Anterior cingulate cortex (tissue), 58 donors: Measurements from ENCODE around the gene LLGL2.

ENCODE experiments used
- DNase-seq, 58 donors: peaks; one replicate each; lab custom pipeline; 2025; lab: John Stamatoyannopoulos, UW

LLGL2 gene

DNA sequence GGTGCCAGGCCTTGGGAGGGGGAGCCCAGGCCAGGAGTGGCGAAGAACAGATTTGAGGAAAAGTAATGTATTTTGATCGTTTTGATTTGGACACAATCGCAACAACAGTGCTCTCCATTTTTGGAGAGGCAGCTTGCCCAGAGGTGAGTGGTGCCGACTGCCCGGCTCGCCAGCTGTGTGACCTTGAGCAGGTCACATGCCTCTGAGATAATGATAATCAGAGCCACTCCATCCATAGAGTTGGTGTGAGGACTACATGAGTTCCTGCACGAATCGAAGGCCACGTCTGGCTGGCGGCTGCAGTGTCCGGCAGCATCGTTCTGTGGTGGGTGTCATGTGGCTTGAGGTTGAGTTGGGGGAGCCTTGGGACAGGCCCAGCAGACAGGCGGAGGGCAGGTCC lies 20.7 kb downstream of the LLGL2 start:
- no peak for DNase-seq

DNA sequence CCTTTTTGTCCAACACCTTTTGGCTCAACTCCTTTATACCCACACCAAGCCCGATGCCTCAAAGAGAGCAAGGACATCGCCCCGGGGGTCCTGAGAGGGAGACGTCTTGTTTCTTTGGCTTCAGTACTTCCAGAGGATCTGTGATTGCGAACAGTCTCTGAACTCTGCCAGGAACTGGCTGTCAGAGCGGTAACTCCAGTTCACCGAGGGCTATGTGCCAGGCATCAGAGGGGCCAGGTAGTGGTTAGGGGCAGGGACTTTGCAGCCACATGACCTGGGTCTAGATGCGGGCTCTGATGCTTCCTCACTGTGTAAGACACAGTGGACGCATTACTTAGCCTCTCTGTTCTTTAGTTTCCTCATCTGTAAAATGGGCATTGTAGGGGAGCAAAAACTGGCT lies 21.6 kb downstream of the LLGL2 start:
- DNase-seq = no peak

DNA sequence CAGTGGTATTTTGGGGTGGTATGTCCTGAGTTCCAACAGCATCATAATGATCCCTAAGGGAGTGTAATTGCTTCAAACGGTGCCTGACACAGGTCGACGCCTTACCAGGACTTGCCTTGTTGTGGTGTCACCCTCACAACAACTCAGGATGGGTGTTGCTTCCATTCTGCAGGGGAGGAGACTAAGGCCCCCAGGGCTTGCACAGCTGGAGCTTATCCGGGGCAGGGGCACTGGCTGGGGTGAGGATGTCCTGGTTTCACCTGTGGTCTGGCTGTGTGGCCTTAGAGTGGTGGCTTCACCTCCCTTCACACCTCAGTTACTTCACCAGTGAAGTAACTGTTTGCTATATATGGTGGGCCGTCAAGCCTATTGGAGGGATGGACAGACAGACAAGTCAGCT lies 23.3 kb downstream of the LLGL2 start:
- no peak for DNase-seq

DNA sequence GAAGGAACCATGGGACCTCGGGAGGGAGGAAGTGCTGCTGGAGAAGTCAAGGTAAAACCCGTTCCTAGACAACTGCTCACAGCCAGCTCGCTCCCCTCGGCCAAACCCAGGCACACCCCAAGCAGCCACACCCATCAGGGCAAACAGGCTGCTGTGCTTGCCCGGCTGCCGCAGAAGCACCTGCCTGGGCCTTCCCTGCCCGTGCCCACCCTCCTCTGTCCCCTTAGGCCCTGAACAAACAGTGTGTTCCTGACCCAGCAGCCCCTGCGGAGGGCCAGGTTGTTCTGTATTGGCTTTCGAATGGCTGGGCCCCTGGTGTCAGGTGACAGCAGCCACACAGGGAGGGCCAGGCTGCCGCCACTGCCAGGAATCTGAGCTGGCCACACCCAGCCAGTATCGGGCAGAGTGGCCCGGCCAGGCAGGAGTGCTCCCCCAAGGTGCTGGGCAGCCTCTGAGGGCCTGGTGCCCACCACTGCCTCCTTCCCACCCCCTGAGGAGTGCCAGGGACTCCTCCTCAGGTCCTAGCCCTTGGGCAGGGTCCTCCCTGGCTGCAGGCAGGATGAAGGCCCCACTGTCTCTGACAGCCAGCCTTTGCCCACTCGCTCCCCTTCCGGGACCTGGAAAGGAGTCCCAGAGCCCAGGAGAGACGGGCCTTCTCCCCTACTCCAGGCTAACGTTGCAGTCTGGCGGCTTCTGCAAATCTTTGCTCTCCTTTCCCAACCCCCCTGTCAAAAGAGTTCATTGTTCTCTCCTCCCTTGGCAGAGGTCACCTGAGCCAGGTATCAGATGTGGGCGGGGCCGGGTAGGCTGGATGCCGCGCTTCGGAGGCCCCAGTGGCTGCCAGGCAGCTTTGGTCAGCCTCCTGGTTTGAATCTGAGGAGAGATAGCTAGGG lies 24.0 kb downstream of the LLGL2 start:
- DNase-seq = no peak

DNA sequence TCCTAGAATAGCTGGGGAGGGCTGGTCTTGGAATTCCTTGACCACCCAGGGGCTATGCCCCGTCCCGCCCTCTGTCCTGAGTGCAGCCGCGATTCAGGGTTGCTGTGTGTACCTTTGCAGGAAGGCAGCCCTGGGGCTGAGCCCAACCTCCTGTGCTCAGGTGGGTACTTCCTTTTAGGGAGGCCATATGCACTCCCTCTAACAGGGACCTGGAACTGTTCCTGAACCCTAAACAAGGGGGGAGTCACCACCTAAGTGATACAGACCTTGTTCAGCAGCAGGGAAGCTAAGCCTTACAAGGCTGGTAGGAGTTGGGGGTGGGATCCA lies 24.6 kb downstream of the LLGL2 start:
- DNase-seq = no peak

DNA sequence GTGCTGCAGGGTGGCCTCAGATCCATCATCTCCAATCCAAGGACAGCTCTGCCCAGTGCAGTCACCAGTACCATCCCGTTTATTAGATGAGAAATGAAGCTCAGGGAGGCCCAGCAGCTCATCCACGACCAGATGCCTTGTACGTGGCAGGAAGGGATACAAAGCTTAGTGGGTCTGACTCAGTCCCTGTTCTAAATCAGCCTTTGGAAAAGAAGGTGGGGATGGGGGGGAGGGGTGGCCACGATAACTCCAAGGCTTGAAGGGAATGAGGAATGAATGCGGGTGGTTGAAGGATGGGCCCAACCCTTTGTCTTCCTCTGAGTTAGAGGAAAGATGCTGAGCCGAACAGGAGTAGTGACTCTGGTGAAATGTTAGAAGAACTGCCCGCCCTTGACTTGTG lies 25.8 kb downstream of the LLGL2 start:
- no peak for DNase-seq

DNA sequence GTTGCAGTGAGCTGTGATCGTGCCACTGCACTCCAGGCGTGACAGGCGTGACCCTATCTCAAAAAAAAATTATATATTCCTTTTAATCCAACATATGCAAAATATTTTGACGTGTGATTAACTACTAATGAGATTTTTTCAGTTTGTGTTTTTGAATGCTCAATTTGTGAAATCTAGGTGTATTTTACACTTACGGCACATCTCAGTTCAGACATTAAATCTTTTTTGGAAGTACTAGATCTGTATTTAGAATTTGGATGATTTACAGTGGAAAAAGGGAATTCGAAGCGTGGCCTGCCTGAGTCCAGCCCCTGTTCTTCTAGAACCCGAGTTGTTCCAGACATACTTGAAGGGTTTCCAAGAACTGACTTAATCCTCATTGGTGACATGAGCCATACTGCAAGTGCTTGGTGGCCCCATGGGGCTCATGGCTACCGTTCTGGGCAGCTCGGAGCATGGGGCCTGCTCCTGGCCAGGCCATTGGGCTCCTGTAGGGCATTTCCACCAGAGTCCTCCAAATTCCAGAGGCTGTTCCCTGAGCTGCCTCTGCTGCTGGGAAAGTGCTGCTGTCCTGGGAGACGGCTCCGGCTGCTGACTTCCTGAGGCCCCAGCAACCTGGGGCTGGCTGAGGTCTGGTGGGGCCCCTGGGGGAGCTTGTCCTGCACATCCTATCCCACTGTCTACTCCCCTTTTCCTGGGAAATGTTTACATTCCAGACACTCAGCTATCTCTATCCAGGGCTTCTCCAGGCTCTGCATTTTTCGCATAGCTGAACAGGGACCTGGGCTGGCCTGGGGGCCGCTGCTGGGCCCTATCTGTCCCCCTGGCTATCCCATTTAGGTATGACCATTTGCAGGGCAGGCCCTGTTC lies 27.2 kb downstream of the LLGL2 start:
- peak in 1 of 58 donors; percentile 3 for DNase-seq

DNA sequence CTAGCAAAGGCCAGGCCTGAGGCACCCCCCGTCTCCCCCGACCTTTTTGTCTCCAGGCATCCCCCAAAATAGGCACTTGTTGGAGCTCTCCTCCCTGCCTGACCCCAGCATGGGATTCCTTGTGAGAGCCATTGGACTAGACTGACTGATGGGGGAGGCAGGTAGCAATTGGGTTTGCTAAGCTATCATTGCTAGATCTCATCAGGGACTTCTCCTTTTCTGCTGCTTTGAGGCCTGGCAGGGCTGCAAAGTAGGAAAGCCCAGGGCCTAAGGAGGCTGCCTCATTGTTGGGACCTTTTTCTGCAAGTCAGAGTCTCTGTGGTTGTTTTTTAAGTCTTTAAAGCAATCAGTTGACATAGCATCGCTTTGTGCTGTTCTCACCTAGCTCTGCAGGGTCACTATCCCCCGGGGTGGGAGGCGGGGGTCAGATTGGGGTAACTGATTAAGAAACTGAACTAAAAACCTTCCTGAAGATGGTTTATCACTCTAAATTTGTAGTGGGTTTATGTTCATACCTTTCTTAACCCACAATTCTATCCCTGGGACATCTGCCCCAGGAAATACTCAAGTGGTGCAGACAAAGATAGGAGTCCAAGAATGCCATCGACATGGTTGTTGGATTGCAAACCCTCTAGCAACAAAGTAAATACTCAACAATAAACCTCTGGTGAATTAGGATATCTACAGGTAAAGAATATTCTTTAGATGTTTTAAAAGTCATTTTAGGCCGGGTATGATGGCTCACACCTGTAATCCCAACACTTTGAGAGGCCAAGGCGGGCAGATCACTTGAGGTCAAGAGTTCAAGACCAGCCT lies 28.0 kb downstream of the LLGL2 start:
- no peak for DNase-seq

DNA sequence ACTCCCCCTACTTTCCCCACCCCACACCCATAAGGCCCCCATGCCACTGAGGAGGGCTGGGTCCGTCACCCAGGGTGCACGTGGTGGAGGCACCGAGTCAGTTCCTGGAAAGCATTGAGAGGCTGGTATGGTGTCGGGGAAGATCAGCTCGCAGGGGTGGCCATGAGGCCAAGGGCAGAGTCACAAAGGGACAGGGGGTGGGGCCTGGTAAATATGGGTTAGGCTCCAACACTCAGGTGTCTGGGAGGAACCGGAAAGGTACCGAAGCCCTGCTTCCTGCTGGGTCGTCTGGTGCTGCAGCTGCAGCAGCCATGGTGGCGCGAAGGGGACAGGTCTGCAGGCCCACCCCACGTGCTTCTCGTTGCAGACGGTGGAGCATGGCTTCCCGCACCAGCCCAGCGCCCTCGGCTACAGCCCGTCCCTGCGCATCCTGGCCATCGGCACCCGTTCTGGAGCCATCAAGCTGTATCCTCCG lies 30.2 kb downstream of the LLGL2 start:
- DNase-seq = no peak

DNA sequence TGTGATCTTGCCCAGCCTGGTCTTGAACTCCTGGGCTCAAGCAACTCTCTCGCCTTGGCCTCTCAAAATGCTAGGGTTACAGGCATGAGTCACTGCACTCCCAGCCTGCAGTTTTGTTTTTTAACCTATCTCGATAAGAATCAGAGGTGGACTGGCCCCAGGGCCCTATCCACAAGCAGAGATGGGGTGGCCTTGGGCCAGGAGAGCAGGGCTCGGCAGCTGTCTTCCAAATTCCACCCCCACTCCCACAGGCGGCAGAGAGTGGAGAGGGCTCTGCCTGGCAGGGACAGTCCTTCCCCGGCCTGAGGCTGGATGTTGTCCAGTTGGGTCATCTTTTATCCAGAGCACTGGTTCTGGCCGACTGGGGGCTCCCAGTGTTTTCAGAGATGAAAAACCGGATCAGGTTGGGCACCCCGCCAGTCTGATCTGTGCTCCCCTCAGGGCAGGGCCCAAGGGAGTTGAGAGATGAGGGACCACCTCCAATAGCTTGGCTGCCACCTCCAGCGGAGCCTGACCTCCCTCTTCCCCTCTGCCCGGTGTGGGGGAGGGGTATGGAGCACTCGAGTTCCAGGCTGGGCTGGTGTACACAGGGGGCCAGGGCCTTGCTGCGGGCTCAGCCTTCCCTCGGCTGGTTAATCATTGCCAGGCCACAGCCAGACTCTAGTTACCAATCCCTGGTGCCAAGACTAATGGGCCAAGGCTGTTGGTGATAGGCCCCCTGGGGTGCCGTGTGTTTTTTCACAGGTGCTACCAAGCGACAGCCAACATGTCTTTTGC lies 31.8 kb downstream of the LLGL2 start:
- peak in 55 of 58 donors; percentile 5 to 84 (median 67) for DNase-seq

DNA sequence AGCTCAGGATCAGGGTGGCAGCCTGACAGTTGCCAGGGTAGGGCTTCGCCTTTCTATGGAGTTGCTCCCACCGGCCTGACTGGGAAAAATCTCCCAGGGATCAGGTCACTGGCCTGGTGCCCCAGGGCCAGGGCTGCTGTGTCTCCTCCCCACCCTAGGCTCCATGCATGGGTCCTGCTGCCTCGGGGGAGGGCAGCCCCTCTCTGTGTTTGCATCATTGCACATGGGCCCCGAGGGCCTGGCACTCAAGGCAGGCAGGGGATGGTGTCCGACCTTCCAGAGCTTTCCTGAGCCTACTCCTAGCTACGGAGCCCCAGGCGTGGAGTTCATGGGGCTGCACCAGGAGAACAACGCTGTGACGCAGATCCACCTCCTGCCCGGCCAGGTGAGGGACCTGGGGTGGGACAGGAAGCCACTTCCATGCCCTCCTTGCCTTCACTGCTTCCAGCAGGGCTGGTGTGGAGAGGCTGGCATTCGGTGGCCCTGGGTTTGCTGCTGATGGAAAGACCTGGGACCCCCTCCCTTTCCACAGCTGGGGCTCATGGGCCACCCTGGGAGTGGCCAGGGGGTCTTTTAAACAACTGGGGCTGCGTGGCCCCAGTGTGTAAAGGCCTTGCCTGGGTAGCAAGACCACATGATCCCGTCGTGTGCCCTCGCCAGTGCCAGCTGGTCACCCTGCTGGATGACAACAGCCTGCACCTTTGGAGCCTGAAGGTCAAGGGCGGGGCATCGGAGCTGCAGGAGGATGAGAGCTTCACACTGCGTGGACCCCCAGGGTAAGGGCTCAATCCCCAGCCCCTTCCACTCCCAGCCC lies 32.6 kb downstream of the LLGL2 start:
- DNase-seq = peak in 4 of 58 donors; percentile 37 to 54 (median 50)

DNA sequence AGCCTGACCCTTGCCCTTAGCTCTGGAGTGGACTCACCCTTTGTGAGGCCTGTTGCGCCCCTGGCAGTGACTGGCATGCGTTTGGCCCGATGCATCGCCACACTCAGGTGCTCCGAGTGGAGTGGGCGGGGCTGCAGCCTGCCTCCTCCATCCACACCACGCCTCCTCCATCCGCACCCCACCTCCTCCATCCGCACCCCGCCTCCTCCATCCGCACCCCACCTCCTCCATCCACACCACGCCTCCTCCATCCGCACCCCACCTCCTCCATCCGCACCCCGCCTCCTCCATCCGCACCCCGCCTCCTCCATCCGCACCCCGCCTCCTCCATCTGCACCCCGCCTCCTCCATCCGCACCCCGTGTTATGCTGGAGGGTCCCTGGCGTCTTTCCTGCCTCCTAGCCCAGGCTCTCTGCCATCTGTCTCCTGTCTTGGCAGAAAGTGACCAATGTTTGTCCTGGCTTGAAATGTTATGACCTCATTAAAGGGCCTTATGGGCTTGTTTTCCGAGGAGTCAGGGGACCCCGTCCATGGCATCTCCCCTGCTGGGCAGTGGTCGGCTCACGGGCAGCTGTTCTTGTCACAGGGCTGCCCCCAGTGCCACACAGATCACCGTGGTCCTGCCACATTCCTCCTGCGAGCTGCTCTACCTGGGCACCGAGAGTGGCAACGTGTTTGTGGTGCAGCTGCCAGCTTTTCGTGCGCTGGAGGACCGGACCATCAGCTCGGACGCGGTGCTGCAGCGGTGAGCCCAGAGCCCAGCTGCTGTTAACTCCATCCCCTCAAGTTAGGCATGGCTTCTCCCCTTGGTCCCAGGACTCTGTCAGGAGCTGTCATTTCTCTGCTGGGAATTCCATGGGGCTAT lies 33.4 kb downstream of the LLGL2 start:
- no peak for DNase-seq

DNA sequence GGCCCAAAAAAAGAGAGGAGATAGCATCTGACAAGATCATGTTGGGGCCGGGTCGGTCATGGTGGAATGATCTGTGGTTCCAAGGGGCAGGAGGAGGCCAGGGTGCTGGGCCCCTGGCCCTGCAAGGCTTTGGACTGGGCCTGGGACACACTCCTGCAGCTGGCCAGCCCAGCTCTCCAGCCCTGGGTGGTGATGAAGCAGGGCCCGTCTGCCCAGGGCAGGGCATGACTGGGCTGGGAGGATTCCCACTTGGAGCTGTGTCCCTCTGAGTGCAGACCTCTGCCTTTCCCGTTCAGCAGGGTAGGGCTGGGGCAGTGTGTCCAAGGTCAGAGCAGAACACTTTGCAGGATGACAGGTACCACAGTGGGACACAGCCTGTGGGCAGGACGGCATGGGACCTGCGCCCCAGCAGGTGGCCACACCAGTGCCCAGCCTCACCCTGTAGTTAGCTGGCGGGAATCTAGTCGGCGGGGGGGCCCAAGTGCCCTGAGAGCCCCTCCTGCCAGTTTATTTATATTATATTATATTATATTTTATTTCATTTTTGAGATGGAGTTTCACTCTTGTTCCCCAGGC lies 34.5 kb downstream of the LLGL2 start:
- no peak for DNase-seq

DNA sequence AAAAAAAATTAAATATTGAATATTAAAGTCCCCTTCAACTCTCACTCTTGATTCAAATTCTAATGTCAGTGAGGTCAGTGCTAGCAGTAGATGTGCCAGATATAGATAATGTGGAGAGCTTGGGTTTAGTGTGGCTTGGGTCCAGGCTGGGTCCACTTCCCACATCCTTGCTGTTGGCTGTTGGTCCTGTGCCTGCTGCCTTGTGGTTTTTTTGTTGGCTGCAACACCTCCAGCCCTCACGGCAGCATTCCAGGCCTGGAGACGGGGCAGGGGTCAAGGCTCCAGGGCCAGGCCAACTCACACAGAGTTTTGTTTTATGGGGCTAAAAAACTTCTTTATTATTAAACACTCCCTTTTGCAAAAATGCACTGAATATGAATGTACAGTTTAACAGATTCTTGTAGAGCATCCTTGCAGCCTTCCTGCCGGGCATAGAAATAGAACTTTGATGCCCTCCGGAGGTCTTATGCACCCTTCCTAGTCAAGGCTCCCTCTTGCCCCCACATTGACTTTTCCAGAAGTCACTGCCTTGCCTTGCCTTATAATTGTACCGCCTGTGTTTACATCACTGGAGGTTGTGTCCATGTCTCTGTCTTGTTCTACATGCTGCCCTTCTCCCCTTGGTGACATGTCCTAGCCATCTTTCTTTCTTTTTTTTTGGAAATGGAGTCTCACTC lies 36.6 kb downstream of the LLGL2 start:
- DNase-seq = no peak

DNA sequence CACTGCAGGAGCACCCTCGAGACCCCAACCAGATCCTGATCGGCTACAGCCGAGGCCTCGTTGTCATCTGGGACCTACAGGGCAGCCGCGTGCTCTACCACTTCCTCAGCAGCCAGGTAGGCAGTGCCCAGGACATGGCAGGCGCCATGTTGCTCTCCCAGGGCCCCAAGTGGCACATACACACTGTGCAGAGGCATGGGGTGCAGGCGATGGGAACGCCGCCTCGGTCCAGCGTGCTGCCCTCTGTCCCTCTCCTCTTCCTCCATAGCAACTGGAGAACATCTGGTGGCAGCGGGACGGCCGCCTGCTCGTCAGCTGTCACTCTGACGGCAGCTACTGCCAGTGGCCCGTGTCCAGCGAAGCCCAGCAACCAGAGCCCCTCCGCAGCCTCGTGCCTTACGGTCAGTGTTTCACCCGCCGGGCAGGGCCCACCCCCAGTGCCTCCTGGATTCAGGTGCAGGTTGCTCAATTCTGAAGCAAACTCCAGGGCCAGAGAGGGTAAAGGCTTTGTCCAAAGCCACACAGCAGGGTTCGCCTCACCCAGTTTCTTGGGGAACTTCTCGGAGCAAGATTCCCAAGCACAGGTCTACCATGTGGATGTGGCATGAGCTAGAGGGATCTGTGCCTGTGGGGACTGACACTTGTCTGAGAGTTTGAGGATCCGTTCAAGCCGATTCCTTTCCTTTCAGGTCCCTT lies 37.7 kb downstream of the LLGL2 start:
- no peak for DNase-seq

DNA sequence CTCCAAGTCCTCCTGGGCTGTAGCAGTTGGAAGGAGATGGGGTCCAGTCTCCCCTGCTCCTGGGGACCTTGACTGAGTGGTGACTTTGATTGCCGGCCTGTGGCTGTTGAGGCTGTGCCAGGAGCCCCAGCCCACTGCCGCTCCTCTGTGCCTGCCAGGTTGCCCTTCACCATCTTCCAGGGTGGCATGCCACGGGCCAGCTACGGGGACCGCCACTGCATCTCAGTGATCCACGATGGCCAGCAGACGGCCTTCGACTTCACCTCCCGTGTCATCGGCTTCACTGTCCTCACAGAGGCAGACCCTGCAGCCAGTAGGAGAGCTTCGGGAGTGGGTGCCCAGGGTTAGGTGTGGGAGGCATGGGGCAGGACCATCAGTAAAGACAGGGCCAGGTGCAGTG lies 38.7 kb downstream of the LLGL2 start:
- DNase-seq = no peak

DNA sequence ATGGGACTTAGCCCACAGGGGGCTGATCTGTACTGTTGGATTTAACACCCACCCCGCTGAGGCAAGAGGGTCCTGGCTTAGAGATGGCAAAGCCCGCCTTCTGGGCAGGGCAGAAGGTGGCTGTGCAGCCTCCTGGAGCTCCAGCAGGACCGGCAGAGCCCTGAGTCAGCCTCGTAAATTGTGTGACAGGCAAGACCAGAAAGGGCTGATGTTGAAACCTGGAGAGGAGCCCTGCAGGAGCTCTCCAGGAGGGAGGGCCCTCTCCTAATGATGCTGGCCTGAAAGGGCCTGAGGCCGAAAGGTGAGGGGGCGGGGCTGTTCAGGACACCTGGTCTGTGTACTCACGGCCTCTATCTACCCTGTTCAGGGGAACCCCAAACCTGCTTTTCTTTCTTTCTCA lies 39.6 kb downstream of the LLGL2 start:
- no peak for DNase-seq
